H1 (cell line): Measurements from ENCODE around the gene HTR2B.

Experiments used
- EP300 ChIP-seq, 2 experiments: IDR thresholded peaks; 1 replicate in 1 of 2; 2 replicates in 1 of 2; pipeline ENCODE4 v1.6.1; 2011 to 2012; ENCODE audit warnings: low read depth in 2 of 2, low read length in 2 of 2, mild to moderate bottlenecking in 2 of 2, borderline replicate concordance in 1 of 2, inconsistent platforms in 1 of 2, moderate library complexity in 1 of 2
- KDM1A ChIP-seq: fragments of 200-600, 300-600 bp; sonication (generic); IDR thresholded peaks from 2 replicates; pipeline ENCODE4 v1.7.1; 2016; ENCODE audit warnings: mild to moderate bottlenecking, low read length, borderline replicate concordance
- KDM5A ChIP-seq: fragments of 200-600 bp; IDR thresholded peaks from 2 replicates; pipeline ENCODE4 v1.7.1; 2012; ENCODE audit warnings: mild to moderate bottlenecking, low read length, inconsistent platforms, mixed read lengths
- POLR2A ChIP-seq, 2 experiments: IDR thresholded peaks; 1 replicate in 1 of 2; 2 replicates in 1 of 2; pipeline ENCODE4 v1.6.1; 2011; ENCODE audit warnings: low read depth in 2 of 2, low read length in 2 of 2, mild to moderate bottlenecking in 2 of 2; ENCODE audit errors: control extremely low read depth in 1 of 2
- RAD21 ChIP-seq, 2 experiments: IDR thresholded peaks in 1 of 2; conservative IDR thresholded peaks in 1 of 2; 2 replicates each; pipeline ENCODE4 v1.6.1; 2011; ENCODE audit warnings: low read depth in 2 of 2, low read length in 2 of 2, improper control_type of control experiment in 1 of 2, inconsistent platforms in 1 of 2, mild to moderate bottlenecking in 1 of 2, moderate library complexity in 1 of 2
- TAF1 ChIP-seq: IDR thresholded peaks from 2 replicates; pipeline ENCODE4 v1.6.1; 2011; ENCODE audit warnings: mild to moderate bottlenecking, low read depth, low read length
- YY1 ChIP-seq: IDR thresholded peaks from 2 replicates; pipeline ENCODE4 v1.6.1; 2011; ENCODE audit warnings: low read depth, mild to moderate bottlenecking, low read length
- ZNF274 ChIP-seq: IDR thresholded peaks from 2 replicates; pipeline ENCODE4 v1.7.0; 2012; ENCODE audit warnings: low read length, borderline replicate concordance; ENCODE audit errors: extremely low read depth
- TF ChIP-seq, protein P1 (sequence below), 3 experiments: IDR thresholded peaks; 1 replicate in 2 of 3; 2 replicates in 1 of 3; pipeline versions ENCODE4 v1.5.1 to v1.6.1; 2011; ENCODE audit warnings: low read length in 3 of 3, mild to moderate bottlenecking in 3 of 3, inconsistent platforms in 2 of 3, low read depth in 1 of 3, moderate library complexity in 1 of 3; ENCODE audit not compliant: insufficient read depth in 1 of 3; ENCODE audit errors: control extremely low read depth in 1 of 3

DNA sequence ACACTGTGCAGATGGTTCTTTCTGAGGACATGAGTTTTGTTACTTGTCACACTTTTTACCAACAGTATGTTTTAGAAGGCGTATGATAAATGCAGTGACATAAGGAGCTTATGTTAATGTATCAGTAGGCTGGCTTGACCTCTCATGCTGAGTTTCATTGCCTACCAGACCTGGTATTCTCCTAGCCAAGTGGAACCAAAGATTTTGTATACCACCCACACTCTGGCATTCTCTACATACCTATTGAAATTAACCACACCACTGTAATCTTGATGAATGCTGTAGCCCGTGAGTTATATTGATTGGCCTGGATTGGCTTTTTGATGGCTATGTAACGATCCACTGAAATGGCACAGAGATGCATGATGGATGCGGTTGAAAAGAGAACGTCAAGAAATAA is 11.4 kb downstream of the HTR2B start:
- TF ChIP-seq YY1 (no peak), RAD21 (IDR thresholded peaks at IDR 0.05 in 1 of 2, conservative IDR thresholded peaks at IDR 0.05 in 1 of 2; ENCODE audit: low read depth in 2 of 2, low read length in 2 of 2) (no peak), KDM5A (no peak), ZNF274 (no peak), POLR2A (IDR thresholded peaks at IDR 0.05; ENCODE audit: control extremely low read depth in 1 of 2, low read depth in 2 of 2, low read length in 2 of 2) (no peak), EP300 (IDR thresholded peaks at IDR 0.05; ENCODE audit: borderline replicate concordance in 1 of 2, low read depth in 2 of 2, low read length in 2 of 2) (no peak), KDM1A (no peak), TAF1 (no peak)
- TF ChIP-seq, protein P1, sequence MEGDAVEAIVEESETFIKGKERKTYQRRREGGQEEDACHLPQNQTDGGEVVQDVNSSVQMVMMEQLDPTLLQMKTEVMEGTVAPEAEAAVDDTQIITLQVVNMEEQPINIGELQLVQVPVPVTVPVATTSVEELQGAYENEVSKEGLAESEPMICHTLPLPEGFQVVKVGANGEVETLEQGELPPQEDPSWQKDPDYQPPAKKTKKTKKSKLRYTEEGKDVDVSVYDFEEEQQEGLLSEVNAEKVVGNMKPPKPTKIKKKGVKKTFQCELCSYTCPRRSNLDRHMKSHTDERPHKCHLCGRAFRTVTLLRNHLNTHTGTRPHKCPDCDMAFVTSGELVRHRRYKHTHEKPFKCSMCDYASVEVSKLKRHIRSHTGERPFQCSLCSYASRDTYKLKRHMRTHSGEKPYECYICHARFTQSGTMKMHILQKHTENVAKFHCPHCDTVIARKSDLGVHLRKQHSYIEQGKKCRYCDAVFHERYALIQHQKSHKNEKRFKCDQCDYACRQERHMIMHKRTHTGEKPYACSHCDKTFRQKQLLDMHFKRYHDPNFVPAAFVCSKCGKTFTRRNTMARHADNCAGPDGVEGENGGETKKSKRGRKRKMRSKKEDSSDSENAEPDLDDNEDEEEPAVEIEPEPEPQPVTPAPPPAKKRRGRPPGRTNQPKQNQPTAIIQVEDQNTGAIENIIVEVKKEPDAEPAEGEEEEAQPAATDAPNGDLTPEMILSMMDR (IDR thresholded peaks at IDR 0.05; ENCODE audit: control extremely low read depth in 1 of 3, insufficient read depth in 1 of 3, low read depth in 1 of 3, low read length in 3 of 3) = no peak
